Activated naive CD4-positive, alpha-beta T cell treated with anti-CD3 and anti-CD28 coated beads for 36 hours (primary cell): ENCODE results near the gene PIK3CB. TPM values are rescaled to one million over a fixed set of nuclear protein-coding genes. Genes with fewer than 3 reads are reported as not detected.
"Not testable (repeated sequence)": the region's sequence is repeated elsewhere in the genome, so short reads cannot be mapped to it uniquely, and the experiment has no call there.

ENCODE experiments used
- CTCF ChIA-PET: fragments of 350-600 bp; sonication (Branson Sonifier 250); formaldehyde crosslinking; loops from one replicate; lab custom pipeline; 2021; ENCODE audit warnings: antibody characterized with exemption; lab: Charles Lee
- DNase-seq: peaks from one replicate; pipeline ENCODE4 v3.0.0-alpha.2; 2020
- H3K27ac Mint-ChIP-seq: one replicate; pipeline ENCODE4 v1.8.0; 2021; ENCODE audit warnings: mild to moderate bottlenecking, mixed read lengths
- H3K27me3 Mint-ChIP-seq: one replicate; pipeline ENCODE4 v1.8.0; 2021; ENCODE audit warnings: low read depth, mixed read lengths
- H3K36me3 Mint-ChIP-seq: one replicate; pipeline ENCODE4 v1.8.0; 2021; ENCODE audit warnings: low read depth, mixed read lengths
- H3K4me1 Mint-ChIP-seq: one replicate; pipeline ENCODE4 v1.8.0; 2021; ENCODE audit warnings: low read depth, mixed read lengths
- H3K4me3 Mint-ChIP-seq: one replicate; pipeline ENCODE4 v1.8.0; 2021; ENCODE audit warnings: mild to moderate bottlenecking, moderate library complexity, mixed read lengths
- H3K9me3 Mint-ChIP-seq: one replicate; pipeline ENCODE4 v1.8.0; 2021; ENCODE audit warnings: mixed read lengths
- intact Hi-C: fragments of 100-400 bp; cut with micrococcal nuclease; formaldehyde crosslinking; loops from one replicate; pipeline ENCODE4 v1.15.1; 2023
- total RNA-seq, 2 experiments: library from RNA; stranded (reverse); gene quantifications; one replicate each; pipeline ENCODE4 v1.2.3, GENCODE V29; 2021

PIK3CB gene
- total RNA-seq, 2 experiments from 2014 or later, result 19.2 to 20.6 TPM

DNA sequence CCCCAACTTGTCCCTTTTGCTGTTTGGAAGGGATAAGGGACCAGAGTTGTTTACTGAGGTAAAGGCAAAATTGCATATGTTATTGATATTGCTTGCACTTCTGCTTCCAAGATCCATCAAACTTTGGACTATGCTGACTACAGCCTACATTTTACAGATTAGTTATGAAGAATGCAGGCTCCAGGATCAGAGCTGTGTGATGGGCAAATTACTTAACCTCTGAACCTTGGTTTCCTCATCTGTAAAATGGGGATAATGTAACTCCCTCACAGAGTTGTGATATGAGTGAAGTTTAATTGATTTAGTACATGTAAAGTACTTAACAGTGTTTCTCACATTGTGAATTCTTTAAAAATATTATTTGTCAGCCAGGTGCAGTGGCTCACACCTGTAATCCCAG lies 210.2 kb downstream of the PIK3CB start:
- no peak overlapping the region for H3K27ac Mint-ChIP-seq

DNA sequence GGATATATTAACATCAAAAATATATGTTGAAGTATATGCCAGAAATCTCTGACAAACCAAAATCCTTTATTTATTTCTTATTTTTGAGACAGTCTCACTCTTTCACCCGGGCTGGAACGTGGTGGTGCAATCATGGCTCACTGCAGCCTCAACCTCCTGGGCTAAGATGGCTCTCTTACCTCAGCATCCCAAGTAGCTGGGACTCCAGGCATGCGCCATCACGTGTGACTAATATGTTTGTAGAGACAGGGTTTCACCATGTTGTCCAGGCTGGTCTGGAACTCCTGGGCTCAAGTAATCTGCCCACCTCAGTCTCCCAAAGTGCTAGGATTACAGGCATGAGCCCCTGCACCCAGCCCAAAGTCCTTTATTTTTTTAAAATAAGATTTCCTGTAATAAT lies 214.3 kb downstream of the PIK3CB start:
- intact Hi-C loops, result no loop called here
- Mint-ChIP-seq H3K9me3 (no peaks in the 10 kb centered on the region), H3K27me3 (no peaks in the 10 kb centered on the region), H3K27ac (no peak overlapping the region), H3K4me1 (no peaks in the 10 kb centered on the region), H3K4me3 (no peak overlapping the region), H3K36me3 (no peaks in the 10 kb centered on the region)
- CTCF ChIA-PET, result no interaction called here
- no peak for DNase-seq

More for the DNA sequence above, 210.2 kb downstream of the PIK3CB start:
- no peak for DNase-seq
- intact Hi-C loops, result no loop called here
- Mint-ChIP-seq H3K36me3 (no peaks in the 10 kb centered on the region), H3K4me3 (no peak overlapping the region), H3K4me1 (peaks cover 7% of the 10 kb centered on the region), H3K9me3 (no peaks in the 10 kb centered on the region), H3K27me3 (no peaks in the 10 kb centered on the region)
- CTCF ChIA-PET, result interaction anchor here (1.4 to 3.0 kb wide), 2 partner anchors 291 to 299 kb away, joined by 4 to 10 read pairs; no protein-coding TSS in a partner anchor

- no peaks in the 10 kb centered on the region for H3K9me3 Mint-ChIP-seq
- H3K27me3 Mint-ChIP-seq, result no peaks in the 10 kb centered on the region
- no peak overlapping the region for H3K4me3 Mint-ChIP-seq
- H3K36me3 Mint-ChIP-seq, result no peaks in the 10 kb centered on the region
- no peaks in the 10 kb centered on the region for H3K4me1 Mint-ChIP-seq
- intact Hi-C loops, result no loop called here
- CTCF ChIA-PET, result interaction anchor here (1.0 kb wide), 1 partner anchor 55 kb away, joined by 3 read pairs; no protein-coding TSS in a partner anchor
- H3K27ac Mint-ChIP-seq, result no peak overlapping the region
- DNase-seq, result no peak
These were observed 219.3 kb downstream of the PIK3CB start for GRCh38 chr3:138615462-138615861.

- H3K4me1 Mint-ChIP-seq, result peaks cover 10% of the 10 kb centered on the region
- intact Hi-C loops, result loop anchor here (5.0 kb wide), 1 partner anchor 77 kb away; no protein-coding TSS in a partner anchor
- DNase-seq, result no peak
- H3K36me3 Mint-ChIP-seq, result no peaks in the 10 kb centered on the region
- H3K4me3 Mint-ChIP-seq, result peak overlapping the region; percentile 73
- H3K27ac Mint-ChIP-seq, result peak overlapping the region; percentile 79
- no peaks in the 10 kb centered on the region for H3K27me3 Mint-ChIP-seq
- CTCF ChIA-PET, result interaction anchor here (1.1 to 2.9 kb wide), 3 partner anchors 16 to 306 kb away, joined by 3 to 11 read pairs (median 3); partner anchors contain the start of gene CEP70
- no peaks in the 10 kb centered on the region for H3K9me3 Mint-ChIP-seq
These were observed 224.8 kb downstream of the PIK3CB start for GRCh38 chr3:138609898-138610266.

GRCh38 chr3:138608322-138609135 lies 226.2 kb downstream of the PIK3CB start, which contains the start of gene FAIM:
FAIM (plus strand) TSS chr3:138608771; CDS start chr3:138619727, 10,956 bp downstream.
- peak within 1 kb of the TSS; percentile 73 for H3K4me3 Mint-ChIP-seq
- no peaks in the 10 kb centered on the region for H3K9me3 Mint-ChIP-seq
- peaks cover 10% of the 10 kb centered on the region for H3K4me1 Mint-ChIP-seq
- H3K27ac Mint-ChIP-seq, result peak within 1 kb of the TSS; percentile 79
- intact Hi-C loops, result loop anchor here (1.0 to 5.0 kb wide), 3 partner anchors 14 to 225 kb away; partner anchors contain the start of gene CEP70
- peak; percentile 64 for DNase-seq
- H3K36me3 Mint-ChIP-seq, result no peaks in the 10 kb centered on the region
- no peaks in the 10 kb centered on the region for H3K27me3 Mint-ChIP-seq
- CTCF ChIA-PET, result no interaction called here

DNA sequence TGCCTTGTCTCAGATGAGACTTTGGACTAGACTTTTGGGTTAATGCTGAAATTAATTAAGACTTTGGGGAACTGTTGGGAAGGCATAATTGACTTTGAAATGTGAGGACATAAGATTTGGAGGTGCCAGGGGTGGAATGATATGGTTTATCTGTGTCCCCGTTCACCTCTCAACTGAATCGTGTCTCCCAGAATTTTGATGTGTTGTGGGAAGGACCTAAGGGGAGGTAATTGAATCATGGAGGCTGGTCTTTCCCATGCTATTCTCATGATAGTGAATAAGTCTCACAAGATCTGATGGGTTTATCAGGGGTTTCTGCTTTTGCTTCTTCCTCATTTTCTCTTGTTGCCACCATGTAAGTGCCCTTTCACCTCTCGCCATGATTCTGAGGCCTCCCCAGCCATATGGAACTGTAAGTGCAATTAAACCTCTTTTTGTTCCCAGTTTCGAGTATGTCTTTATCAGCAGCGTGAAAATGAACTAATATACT lies 230.6 kb downstream of the PIK3CB start:
- DNase-seq, H3K27me3 Mint-ChIP-seq, H3K4me3 Mint-ChIP-seq, H3K9me3 Mint-ChIP-seq, CTCF ChIA-PET, H3K27ac Mint-ChIP-seq, H3K4me1 Mint-ChIP-seq, H3K36me3 Mint-ChIP-seq, intact Hi-C loops: not testable (repeated sequence)

Other genes with a start within 250 kb of the PIK3CB start
- 10 to 100 TPM; 16.3 to 20.4 TPM for gene CEP70, start 240.7 kb downstream of the PIK3CB start, total RNA-seq
- 1 to 10 TPM; 2.2 to 3.4 TPM for gene FAIM, start 226.2 kb downstream of the PIK3CB start, total RNA-seq
- gene FOXL2, start 112.2 kb upstream of the PIK3CB start, total RNA-seq, result not detected
- gene FOXL2NB, start 112.3 kb upstream of the PIK3CB start, total RNA-seq, result not detected
- gene PRR23A, start 171.3 kb upstream of the PIK3CB start, total RNA-seq, result not detected
- gene PRR23B, start 186.0 kb upstream of the PIK3CB start, total RNA-seq, result not detected
- gene PRR23C, start 210.0 kb upstream of the PIK3CB start, total RNA-seq, result not detected